NCI-H2196 (cell line): Measurements from ENCODE around the gene TRIM59.

Experiments used
- DNase-seq: peaks from one replicate; lab custom pipeline; 2025; ENCODE audit not compliant: unreplicated experiment; lab: John Stamatoyannopoulos, UW

TRIM59 gene

GRCh38 chr3:160403796-160404470, 45.7 kb downstream of the TRIM59 start:
- no peak for DNase-seq

- no peak for DNase-seq
These were observed 46.5 kb downstream of the TRIM59 start for GRCh38 chr3:160403028-160403545.

GRCh38 chr3:160402221-160403027, 47.2 kb downstream of the TRIM59 start:
- no peak for DNase-seq

- peak; percentile 55 for DNase-seq
These were observed 48.1 kb downstream of the TRIM59 start for GRCh38 chr3:160401291-160402095.

- no peak for DNase-seq
These were observed 48.9 kb downstream of the TRIM59 start for GRCh38 chr3:160400702-160401150.

GRCh38 chr3:160400030-160400701, 49.4 kb downstream of the TRIM59 start:
- peak; percentile 75 for DNase-seq

GRCh38 chr3:160399125-160400029, 50.2 kb downstream of the TRIM59 start, which contains the start of the genes IFT80 and SMC4:
Gene IFT80 (minus strand): TSS chr3:160399225. CDS start chr3:160384600, 14,625 bp downstream.
Gene SMC4 (plus strand): TSS chr3:160399650. CDS start chr3:160400827, 1,177 bp downstream.
- DNase-seq = peak; percentile 100

GRCh38 chr3:160398820-160399124, 50.8 kb downstream of the TRIM59 start:
- no peak for DNase-seq

GRCh38 chr3:160395297-160395696, 54.3 kb downstream of the TRIM59 start:
- DNase-seq = peak; percentile 72

GRCh38 chr3:160394009-160394392, 55.6 kb downstream of the TRIM59 start:
- DNase-seq = no peak

- no peak for DNase-seq
These were observed 56.1 kb downstream of the TRIM59 start for GRCh38 chr3:160393346-160394008.

GRCh38 chr3:160392798-160393197, 56.8 kb downstream of the TRIM59 start:
- DNase-seq = no peak

GRCh38 chr3:160390565-160391138, 58.9 kb downstream of the TRIM59 start:
- no peak for DNase-seq
